Epithelial cell of proximal tubule (primary cell): ENCODE data around the gene ANGEL1. TPM values are rescaled to one million over a fixed set of nuclear protein-coding genes. Genes with fewer than 3 reads are reported as not detected.

Experiments
- DNase-seq: peaks from one replicate; pipeline ENCODE4 v3.0.0-alpha.2; 2011; ENCODE audit warnings: low read depth
- H3K4me3 ChIP-seq: 2 replicates; pipeline ENCODE4 v1.5.1; 2011; ENCODE audit warnings: low read depth, mild to moderate bottlenecking, low read length
- total RNA-seq: library from RNA; depleted of rRNA; stranded (reverse); fragments of >200 nt; gene quantifications from 2 replicates; pipeline ENCODE4 v1.2.3, GENCODE V29; 2015
- TF ChIP-seq, protein P1 (sequence below): conservative IDR thresholded peaks from 2 replicates; pipeline ENCODE4 v1.5.1; 2012; ENCODE audit warnings: low read depth, mild to moderate bottlenecking, low read length

The ANGEL1 gene
- total RNA-seq, 1 donor from 2014 or later: 7.8 TPM

GRCh38 chr14:76784266-76784874 lies 28.3 kb downstream of the ANGEL1 start:
- no peak for DNase-seq
- TF ChIP-seq, protein P1, sequence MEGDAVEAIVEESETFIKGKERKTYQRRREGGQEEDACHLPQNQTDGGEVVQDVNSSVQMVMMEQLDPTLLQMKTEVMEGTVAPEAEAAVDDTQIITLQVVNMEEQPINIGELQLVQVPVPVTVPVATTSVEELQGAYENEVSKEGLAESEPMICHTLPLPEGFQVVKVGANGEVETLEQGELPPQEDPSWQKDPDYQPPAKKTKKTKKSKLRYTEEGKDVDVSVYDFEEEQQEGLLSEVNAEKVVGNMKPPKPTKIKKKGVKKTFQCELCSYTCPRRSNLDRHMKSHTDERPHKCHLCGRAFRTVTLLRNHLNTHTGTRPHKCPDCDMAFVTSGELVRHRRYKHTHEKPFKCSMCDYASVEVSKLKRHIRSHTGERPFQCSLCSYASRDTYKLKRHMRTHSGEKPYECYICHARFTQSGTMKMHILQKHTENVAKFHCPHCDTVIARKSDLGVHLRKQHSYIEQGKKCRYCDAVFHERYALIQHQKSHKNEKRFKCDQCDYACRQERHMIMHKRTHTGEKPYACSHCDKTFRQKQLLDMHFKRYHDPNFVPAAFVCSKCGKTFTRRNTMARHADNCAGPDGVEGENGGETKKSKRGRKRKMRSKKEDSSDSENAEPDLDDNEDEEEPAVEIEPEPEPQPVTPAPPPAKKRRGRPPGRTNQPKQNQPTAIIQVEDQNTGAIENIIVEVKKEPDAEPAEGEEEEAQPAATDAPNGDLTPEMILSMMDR: no peak
- no peak overlapping the region for H3K4me3 ChIP-seq

GRCh38 chr14:76782885-76783566 lies 29.7 kb downstream of the ANGEL1 start:
- TF ChIP-seq, protein P1: no peak
- no peak for DNase-seq
- no peak overlapping the region for H3K4me3 ChIP-seq

- no peak overlapping the region for H3K4me3 ChIP-seq
- TF ChIP-seq, protein P1: no peak
- DNase-seq: no peak
Observed at GRCh38 chr14:76782115-76782884, 30.4 kb downstream of the ANGEL1 start.

DNA sequence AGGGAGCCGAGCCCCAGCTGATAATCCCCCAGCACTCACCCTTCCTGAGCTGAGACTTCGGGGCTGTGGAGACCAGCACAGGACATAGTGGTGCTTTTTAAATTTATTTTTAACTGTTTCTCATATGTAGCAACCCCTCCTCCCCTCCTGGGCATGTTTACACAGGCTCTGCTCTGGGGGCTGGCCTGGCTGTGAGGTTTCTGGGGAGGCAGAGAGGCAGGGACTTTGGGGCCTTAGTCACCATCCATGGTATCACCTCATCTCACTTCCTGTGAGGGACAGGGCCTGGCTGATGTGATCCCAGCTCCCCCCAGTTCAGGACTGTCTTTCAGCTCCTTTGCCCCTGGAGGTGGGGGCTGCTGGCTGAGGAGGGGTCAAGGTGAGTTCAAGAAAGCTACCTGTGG lies 31.0 kb downstream of the ANGEL1 start:
- H3K4me3 ChIP-seq: no peak overlapping the region
- TF ChIP-seq, protein P1: no peak
- DNase-seq: no peak

- H3K4me3 ChIP-seq: no peak overlapping the region
- no peak for DNase-seq
- TF ChIP-seq, protein P1: no peak
Observed at GRCh38 chr14:76780875-76781647, 31.6 kb downstream of the ANGEL1 start.

DNA sequence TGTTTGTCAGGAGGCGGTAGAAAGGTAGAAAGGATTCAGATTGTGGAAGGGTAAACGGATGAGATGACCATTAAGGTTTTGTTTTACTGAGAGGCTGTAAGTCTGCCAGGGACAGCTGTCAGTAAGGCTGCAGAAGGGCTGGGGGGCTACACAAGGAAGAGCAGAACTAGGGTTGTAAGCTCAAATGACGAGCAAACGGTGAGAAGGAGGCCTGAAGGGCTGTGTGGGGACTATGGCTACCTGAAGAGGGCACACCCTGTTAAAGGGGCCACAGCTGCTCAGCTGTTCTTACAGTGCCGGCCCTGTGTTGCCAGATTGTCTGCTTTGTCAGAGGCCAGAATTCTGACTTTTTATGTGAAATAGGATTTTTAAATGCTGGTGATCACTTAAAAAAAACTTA lies 32.3 kb downstream of the ANGEL1 start:
- H3K4me3 ChIP-seq: no peak overlapping the region
- TF ChIP-seq, protein P1: no peak
- DNase-seq: no peak
